Measurements from ENCODE around the gene TRIM46.

TRIM46 gene

GRCh38 chr1:155136748-155137147 is 36.9 kb upstream of the TRIM46 start:
- DNase-seq (ENCODE audit: low read depth), result peak; percentile 35
- H3K4me3 ChIP-seq (ENCODE audit: low read depth, low read length), result peak overlapping the region; percentile 66
- TF ChIP-seq CTCF (IDR thresholded peaks at IDR 0.05; ENCODE audit: low read depth, low read length) (no peak), MYC (IDR thresholded peaks at IDR 0.05; ENCODE audit: low read depth, low read length) (no peak), POLR2A (IDR thresholded peaks at IDR 0.05; ENCODE audit: extremely low read depth, insufficient read length) (no peak), MAX (IDR thresholded peaks at IDR 0.05; ENCODE audit: low read depth, low read length) (no peak)

GRCh38 chr1:155137154-155137949 is 36.3 kb upstream of the TRIM46 start:
- H3K4me3 ChIP-seq (ENCODE audit: low read depth, low read length), result peak overlapping the region; percentile 66
- DNase-seq (ENCODE audit: low read depth), result no peak
- TF ChIP-seq MAX (IDR thresholded peaks at IDR 0.05; ENCODE audit: low read depth, low read length), result no peak
- no peak for TF ChIP-seq MYC (IDR thresholded peaks at IDR 0.05; ENCODE audit: low read depth, low read length)
- TF ChIP-seq CTCF (IDR thresholded peaks at IDR 0.05; ENCODE audit: low read depth, low read length), result no peak

- DNase-seq (ENCODE audit: low read depth), result peak; percentile 90
Measured at GRCh38 chr1:155139895-155140629, 33.6 kb upstream of the TRIM46 start, which contains the start of gene DPM3. TSS of gene DPM3 (minus strand) at chr1:155140531. CDS start at chr1:155140240, 291 bp downstream.

GRCh38 chr1:155140630-155140953 is 33.1 kb upstream of the TRIM46 start:
- H3K4me3 ChIP-seq (ENCODE audit: low read depth, low read length), result peak overlapping the region; percentile 93
- DNase-seq (ENCODE audit: low read depth), result no peak
- TF ChIP-seq MYC (IDR thresholded peaks at IDR 0.05; ENCODE audit: low read depth, low read length) (no peak), CTCF (IDR thresholded peaks at IDR 0.05; ENCODE audit: low read depth, low read length) (no peak), MAX (IDR thresholded peaks at IDR 0.05; ENCODE audit: low read depth, low read length) (no peak), POLR2A (IDR thresholded peaks at IDR 0.05; ENCODE audit: extremely low read depth, insufficient read length) (no peak)

More at GRCh38 chr1:155139895-155140629, 33.6 kb upstream of the TRIM46 start, which contains the start of gene DPM3:
- peak within 1 kb of the TSS; percentile 93 for H3K4me3 ChIP-seq (ENCODE audit: low read depth, low read length)
- TF ChIP-seq MAX (IDR thresholded peaks at IDR 0.05; ENCODE audit: low read depth, low read length) (peak; percentile 51), CTCF (IDR thresholded peaks at IDR 0.05; ENCODE audit: low read depth, low read length) (no peak), MYC (IDR thresholded peaks at IDR 0.05; ENCODE audit: low read depth, low read length) (peak; percentile 29; the same call in 1 of the 2 replicates), POLR2A (IDR thresholded peaks at IDR 0.05; ENCODE audit: extremely low read depth, insufficient read length) (peak; percentile 60)

- TF ChIP-seq CTCF (IDR thresholded peaks at IDR 0.05; ENCODE audit: low read depth, low read length) (no peak), POLR2A (IDR thresholded peaks at IDR 0.05; ENCODE audit: extremely low read depth, insufficient read length) (no peak), MAX (IDR thresholded peaks at IDR 0.05; ENCODE audit: low read depth, low read length) (no peak)
- no peak overlapping the region for H3K4me3 ChIP-seq (ENCODE audit: low read depth, low read length)
- DNase-seq (ENCODE audit: low read depth), result no peak
Measured at GRCh38 chr1:155141749-155142148, 31.9 kb upstream of the TRIM46 start.

Measured in NB4 (cell line).